Fibroblast of upper back skin (primary cell): Measurements from ENCODE around the gene BMP8A.

ENCODE experiments used
- DNase-seq: peaks from one replicate; pipeline ENCODE4 v3.0.0-alpha.2; 2013

BMP8A gene

GRCh38 chr1:39528082-39528481, 36.6 kb downstream of the BMP8A start:
- DNase-seq: no peak

GRCh38 chr1:39529901-39530535, 38.6 kb downstream of the BMP8A start:
- no peak for DNase-seq

- DNase-seq: no peak
These were observed 40.1 kb downstream of the BMP8A start for GRCh38 chr1:39531526-39531925.

- no peak for DNase-seq
These were observed 42.0 kb downstream of the BMP8A start for GRCh38 chr1:39533442-39533841.

GRCh38 chr1:39538531-39539251, 47.3 kb downstream of the BMP8A start:
- no peak for DNase-seq

- DNase-seq: peak; percentile 68
These were observed 47.9 kb downstream of the BMP8A start for GRCh38 chr1:39539252-39539790.

- no peak for DNase-seq
These were observed 49.1 kb downstream of the BMP8A start for GRCh38 chr1:39540504-39541031.

GRCh38 chr1:39542924-39543323, 51.5 kb downstream of the BMP8A start:
- no peak for DNase-seq

- DNase-seq: no peak
These were observed 52.9 kb downstream of the BMP8A start for GRCh38 chr1:39544327-39544726.

GRCh38 chr1:39545531-39545930, 54.1 kb downstream of the BMP8A start:
- DNase-seq: no peak

GRCh38 chr1:39554277-39554676, 62.8 kb downstream of the BMP8A start:
- DNase-seq: no peak

GRCh38 chr1:39561279-39561678, 69.8 kb downstream of the BMP8A start:
- DNase-seq: no peak

GRCh38 chr1:39562886-39563285, 71.5 kb downstream of the BMP8A start:
- DNase-seq: no peak

GRCh38 chr1:39563669-39564068, 72.2 kb downstream of the BMP8A start:
- no peak for DNase-seq

GRCh38 chr1:39564340-39564739, 72.9 kb downstream of the BMP8A start:
- DNase-seq: no peak

GRCh38 chr1:39564941-39565340, 73.5 kb downstream of the BMP8A start:
- DNase-seq: no peak

- no peak for DNase-seq
These were observed 75.2 kb downstream of the BMP8A start for GRCh38 chr1:39566441-39567137.

GRCh38 chr1:39567302-39567701, 75.9 kb downstream of the BMP8A start:
- DNase-seq: no peak

- no peak for DNase-seq
These were observed 76.8 kb downstream of the BMP8A start for GRCh38 chr1:39568208-39568607.

- no peak for DNase-seq
These were observed 77.6 kb downstream of the BMP8A start for GRCh38 chr1:39569034-39569433.

- DNase-seq: no peak
These were observed 79.2 kb downstream of the BMP8A start for GRCh38 chr1:39570477-39571177.

- no peak for DNase-seq
These were observed 79.7 kb downstream of the BMP8A start for GRCh38 chr1:39571178-39571483.
